Prostate gland (tissue), 2 donors: ENCODE results near the gene PLEK. TPM values are rescaled to one million over a fixed set of nuclear protein-coding genes. Genes with fewer than 3 reads are reported as not detected.

Experiments
- DNase-seq: peaks from one replicate; pipeline ENCODE4 v3.0.0-alpha.2; 2019; ENCODE audit warnings: low spot score
- H3K27ac ChIP-seq, 2 donors: fragments of 200-600 bp; sonication (generic); 2 replicates each; pipeline ENCODE4 v1.5.1; 2017 to 2019
- H3K27me3 ChIP-seq: fragments of 200-600 bp; sonication (generic); replicated peaks from 2 replicates; pipeline ENCODE4 v1.5.1; 2019; ENCODE audit not compliant: insufficient read depth
- H3K36me3 ChIP-seq, 2 donors: fragments of 200-600 bp; sonication (generic); 1 replicate in 1 of 2; 2 replicates in 1 of 2; pipeline versions ENCODE4 v1.5.1 to v1.8.1; 2017 to 2019
- H3K4me1 ChIP-seq: fragments of 200-600 bp; sonication (generic); replicated peaks from 2 replicates; pipeline ENCODE4 v1.5.1; 2019
- H3K4me3 ChIP-seq, 2 donors: fragments of 200-600 bp; sonication (generic); 2 replicates each; pipeline ENCODE4 v1.5.1; 2017 to 2019
- H3K9me3 ChIP-seq: fragments of 200-600 bp; sonication (generic); 2 replicates; pipeline ENCODE4 v1.5.1; 2017
- CTCF ChIP-seq, 4 experiments: fragments of 200-600 bp in 2 of 4; fragments of 450-650 bp in 2 of 4; sonication (generic) in 2 of 4; IDR thresholded peaks; 1 replicate in 3 of 4; 2 replicates in 1 of 4; pipeline ENCODE4 v1.5.1; 2016 to 2019; ENCODE audit warnings: antibody characterized with exemption in 4 of 4, mild to moderate bottlenecking in 2 of 4, moderate library complexity in 2 of 4
- POLR2A ChIP-seq: fragments of 450-650 bp; IDR thresholded peaks from one replicate; pipeline ENCODE4 v1.6.1; 2016; ENCODE audit warnings: antibody characterized with exemption, mild to moderate bottlenecking
- POLR2AphosphoS5 ChIP-seq: sonication (generic); formaldehyde crosslinking; IDR thresholded peaks from one replicate; pipeline ENCODE4 v1.6.1; 2017; ENCODE audit warnings: antibody characterized with exemption
- WGBS: methylation state at CpG from one replicate; pipeline ENCODE4 v1.1.5; 2018; 5-methylcytosine and 5-hydroxymethylcytosine counted together
- intact Hi-C: fragments of 100-400 bp; cut with DNase I; formaldehyde crosslinking; loops from one replicate; pipeline ENCODE4 v1.14.2; 2022
- total RNA-seq, 2 donors: library from RNA; depleted of rRNA; stranded (reverse); fragments of >200 nt; gene quantifications; one replicate each; pipeline ENCODE4 v1.1.0, GENCODE V29; 2016

The PLEK gene
- total RNA-seq, 2 donors from 2014 or later = 0.59 to 2.1 TPM

GRCh38 chr2:68367953-68368653 lies 3.0 kb downstream of the PLEK start:
- Histone ChIP-seq H3K27ac (no peak overlapping the region), H3K36me3 (no peaks in the 10 kb centered on the region), H3K4me1 (no peaks in the 10 kb centered on the region), H3K4me3 (no peak overlapping the region), H3K9me3 (no peaks in the 10 kb centered on the region), H3K27me3 (no peaks in the 10 kb centered on the region)
- TF ChIP-seq CTCF (IDR thresholded peaks at IDR 0.05) (no peak), POLR2AphosphoS5 (no peak), POLR2A (no peak)
- intact Hi-C loops = no loop called here
- DNase-seq = no peak
- WGBS = 34% methylated on average over 5 of the region's 5 CpGs

- Histone ChIP-seq H3K27me3 (no peaks in the 10 kb centered on the region), H3K27ac (no peak overlapping the region), H3K9me3 (no peaks in the 10 kb centered on the region), H3K4me3 (no peak overlapping the region), H3K4me1 (no peaks in the 10 kb centered on the region), H3K36me3 (no peaks in the 10 kb centered on the region)
- intact Hi-C loops = no loop called here
- no peak for TF ChIP-seq POLR2A
- TF ChIP-seq CTCF (IDR thresholded peaks at IDR 0.05) = no peak
- no peak for TF ChIP-seq POLR2AphosphoS5
- no peak for DNase-seq
- WGBS = 29% methylated on average over 6 of the region's 6 CpGs
These were observed 3.7 kb downstream of the PLEK start for GRCh38 chr2:68368654-68369336.

- DNase-seq = no peak
These were observed 4.3 kb downstream of the PLEK start for GRCh38 chr2:68369337-68369734.

GRCh38 chr2:68371138-68371537 lies 6.1 kb downstream of the PLEK start:
- intact Hi-C loops = no loop called here
- H3K9me3 ChIP-seq = no peaks in the 10 kb centered on the region
- TF ChIP-seq POLR2A = no peak
- no peak overlapping the region for H3K27ac ChIP-seq
- no peak for DNase-seq
- H3K4me1 ChIP-seq = no peaks in the 10 kb centered on the region
- H3K4me3 ChIP-seq = no peak overlapping the region
- no peaks in the 10 kb centered on the region for H3K27me3 ChIP-seq
- 39% methylated on average over 1 of the region's 1 CpG for WGBS
- no peaks in the 10 kb centered on the region for H3K36me3 ChIP-seq

More at GRCh38 chr2:68369337-68369734, 4.3 kb downstream of the PLEK start:
- no peaks in the 10 kb centered on the region for H3K4me1 ChIP-seq
- WGBS = 88% methylated on average over 10 of the region's 10 CpGs
- H3K27ac ChIP-seq = no peak overlapping the region
- H3K36me3 ChIP-seq = no peaks in the 10 kb centered on the region
- intact Hi-C loops = no loop called here
- TF ChIP-seq POLR2AphosphoS5 (no peak), POLR2A (no peak), CTCF (IDR thresholded peaks at IDR 0.05) (no peak)
- no peaks in the 10 kb centered on the region for H3K9me3 ChIP-seq
- no peak overlapping the region for H3K4me3 ChIP-seq
- no peaks in the 10 kb centered on the region for H3K27me3 ChIP-seq

- no peaks in the 10 kb centered on the region for H3K36me3 ChIP-seq
- H3K9me3 ChIP-seq = no peaks in the 10 kb centered on the region
- H3K27me3 ChIP-seq = no peaks in the 10 kb centered on the region
- TF ChIP-seq CTCF (IDR thresholded peaks at IDR 0.05) (no peak), POLR2A (no peak), POLR2AphosphoS5 (no peak)
- no peak overlapping the region for H3K27ac ChIP-seq
- no peak overlapping the region for H3K4me3 ChIP-seq
- DNase-seq = no peak
- 75% methylated on average over 3 of the region's 3 CpGs for WGBS
- no peaks in the 10 kb centered on the region for H3K4me1 ChIP-seq
- intact Hi-C loops = no loop called here
These were observed 6.5 kb downstream of the PLEK start for GRCh38 chr2:68371581-68371980.
